GM19238 (cell line): Measurements from ENCODE around the gene PUS7L.
"Not testable (repeated sequence)": the region's sequence is repeated elsewhere in the genome, so short reads cannot be mapped to it uniquely, and the experiment has no call there.

Experiments used
- DNase-seq: peaks from one replicate; pipeline ENCODE4 v3.0.0; 2011; ENCODE audit warnings: low spot score; ENCODE audit not compliant: insufficient read length

PUS7L gene

DNA sequence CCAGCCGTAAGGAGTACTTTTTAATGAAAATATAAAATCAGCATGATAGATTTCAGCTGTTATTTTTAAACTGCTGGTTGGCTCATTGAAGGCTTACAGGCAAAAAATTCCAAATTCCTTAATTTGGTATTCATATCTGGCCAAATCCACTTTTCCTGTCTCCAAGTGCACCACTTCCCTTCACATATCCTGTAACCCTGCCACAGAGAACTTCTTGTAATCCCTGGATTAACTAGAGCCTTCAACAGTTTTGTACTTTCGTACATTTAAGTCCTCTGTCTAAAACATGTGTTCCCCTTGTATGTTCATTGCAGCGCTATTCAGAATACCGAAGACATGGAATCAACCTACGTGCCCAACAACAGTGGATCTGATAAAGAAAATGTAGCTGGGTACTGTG is 9.6 kb downstream of the PUS7L start:
- DNase-seq, result no peak

DNA sequence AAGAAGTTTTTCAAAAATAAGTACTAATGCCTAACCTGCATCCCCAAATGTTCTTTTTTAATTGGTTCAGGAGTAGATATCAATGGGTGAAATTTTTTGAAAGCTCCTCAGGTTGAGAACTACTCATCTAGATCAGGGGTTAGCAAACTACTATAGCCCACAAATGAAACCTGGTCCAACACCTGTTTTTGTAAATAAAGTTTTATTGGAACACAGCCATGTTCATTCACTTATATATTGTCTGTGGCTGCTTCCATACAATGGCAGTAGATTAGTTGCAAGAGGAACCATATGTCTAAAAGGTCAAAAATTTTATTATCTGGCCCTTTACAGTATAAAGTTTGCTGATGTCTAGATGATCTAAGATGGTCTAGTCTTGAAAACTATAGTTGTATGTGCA is 13.8 kb downstream of the PUS7L start:
- no peak for DNase-seq

DNA sequence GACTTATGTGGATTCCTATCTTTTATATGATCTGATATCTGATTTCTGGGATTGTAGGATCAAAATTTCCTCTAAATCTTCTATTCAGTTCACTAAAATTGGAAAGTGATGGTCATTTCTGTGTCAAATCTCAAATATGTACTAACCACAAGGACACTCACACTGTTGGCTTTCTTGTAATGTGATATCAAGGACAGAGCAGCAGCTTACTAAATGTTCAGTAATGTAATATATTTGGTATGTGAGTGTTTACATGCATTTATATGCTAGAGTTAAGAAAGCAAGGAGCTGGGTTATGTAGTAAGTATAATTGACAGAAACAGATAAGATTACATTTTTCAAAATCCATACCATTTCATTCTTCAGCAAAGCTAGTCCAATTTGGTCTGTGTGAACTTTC is 16.5 kb downstream of the PUS7L start:
- no peak for DNase-seq

DNA sequence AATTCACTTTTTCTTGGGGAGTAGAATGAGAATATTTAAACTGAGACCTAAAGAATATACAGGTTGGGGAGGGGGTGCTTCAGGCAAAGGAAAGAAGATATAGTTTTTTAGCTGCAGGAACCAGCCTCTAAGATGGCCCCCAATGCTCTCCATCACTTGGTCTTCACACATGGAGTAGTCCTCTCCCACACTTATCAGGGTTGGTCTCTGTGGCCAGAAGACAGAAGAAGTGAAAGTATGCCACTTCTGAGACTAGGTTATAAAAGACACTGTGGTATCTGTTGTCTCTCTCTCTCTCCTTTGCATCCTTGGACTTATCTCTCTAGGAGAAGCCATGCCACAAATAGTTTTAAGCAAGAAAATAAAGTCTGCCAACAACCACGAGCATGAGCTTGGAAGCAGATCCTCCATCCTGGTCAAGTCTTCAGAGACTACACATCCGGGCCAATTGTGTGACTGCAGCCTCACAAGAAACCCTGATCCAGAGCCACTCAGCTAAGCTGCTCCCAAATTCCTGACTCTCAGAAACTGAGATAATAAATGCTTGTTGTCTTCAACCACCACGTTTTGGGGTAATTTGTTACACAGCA is 18.0 kb downstream of the PUS7L start:
- DNase-seq, result no peak

DNA sequence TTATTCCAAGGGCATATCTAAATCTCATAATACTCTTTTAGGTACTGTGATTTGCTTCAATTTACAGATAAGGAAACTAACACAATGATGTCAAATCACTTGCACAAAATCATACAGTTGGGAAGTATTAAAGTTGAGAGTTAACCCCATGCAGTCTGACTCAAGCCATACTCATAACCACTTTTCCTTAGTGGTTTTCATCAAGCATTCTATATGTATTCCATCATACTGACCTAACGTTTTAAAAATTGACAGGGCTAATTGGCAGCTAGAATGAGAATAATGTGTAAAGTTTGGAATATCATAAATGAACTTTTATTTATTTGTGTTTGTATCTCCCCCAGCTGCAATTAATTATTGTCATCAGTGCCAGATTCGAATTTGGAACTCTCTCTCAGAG is 20.9 kb downstream of the PUS7L start:
- no peak for DNase-seq

GRCh38 chr12:43736927-43737440 is 21.6 kb downstream of the PUS7L start:
- no peak for DNase-seq

DNA sequence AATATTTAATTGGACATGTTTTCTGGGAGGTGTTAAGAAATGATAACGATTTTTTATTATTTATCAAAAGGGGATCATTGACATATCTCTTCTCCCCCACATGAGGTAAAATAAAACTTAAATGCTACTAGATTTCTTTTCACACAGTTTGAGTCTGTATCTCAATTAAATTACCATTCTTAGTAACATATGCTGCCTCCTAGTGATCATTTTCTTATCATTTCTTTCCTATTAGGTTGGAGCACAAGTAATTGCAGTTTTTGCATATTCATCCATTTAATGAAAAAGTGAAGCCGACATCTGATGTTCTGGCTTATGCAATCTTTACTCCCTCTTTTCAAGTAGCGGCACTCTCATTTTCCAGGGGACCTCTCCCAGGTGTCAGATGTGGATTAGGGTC is 24.9 kb downstream of the PUS7L start:
- DNase-seq, result no peak

DNA sequence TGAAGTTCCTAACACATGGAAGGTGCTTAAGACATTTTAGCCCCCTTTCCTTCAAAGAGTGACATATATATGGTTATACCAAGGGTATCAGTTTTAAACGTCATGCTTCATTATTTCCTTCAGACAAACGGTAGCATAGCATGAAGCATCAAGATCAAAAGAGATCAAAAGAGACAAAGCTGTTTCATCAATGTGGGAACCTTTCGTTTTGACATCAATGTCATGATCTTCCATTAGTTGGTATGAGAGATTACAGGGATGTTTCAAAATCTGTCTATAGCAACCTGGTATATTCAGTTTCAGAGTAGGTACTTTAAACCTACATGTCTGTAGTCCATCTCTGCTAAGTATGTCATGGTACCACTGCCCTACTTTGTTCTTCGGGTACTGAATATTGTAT is 28.3 kb downstream of the PUS7L start:
- DNase-seq, result no peak

- no peak for DNase-seq
These were observed 29.9 kb downstream of the PUS7L start for GRCh38 chr12:43728698-43729097.

DNA sequence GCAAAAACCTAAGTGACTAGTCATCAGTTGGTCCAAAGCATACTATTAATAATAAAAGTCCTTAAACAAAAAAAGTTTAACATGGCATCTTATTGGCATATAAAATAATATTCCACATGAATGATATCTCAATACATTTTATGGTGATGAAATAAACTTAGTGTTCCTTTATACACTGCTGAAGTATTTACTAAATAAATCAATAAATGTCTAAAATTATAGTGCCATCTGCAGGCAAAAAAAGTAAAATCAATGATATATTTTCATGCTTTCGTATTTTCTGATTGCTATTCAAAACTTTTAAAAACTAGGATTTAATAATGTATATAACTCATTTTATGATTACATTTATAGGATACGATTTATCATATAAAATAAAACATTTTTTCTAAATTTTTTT is 30.5 kb downstream of the PUS7L start:
- DNase-seq, result no peak

DNA sequence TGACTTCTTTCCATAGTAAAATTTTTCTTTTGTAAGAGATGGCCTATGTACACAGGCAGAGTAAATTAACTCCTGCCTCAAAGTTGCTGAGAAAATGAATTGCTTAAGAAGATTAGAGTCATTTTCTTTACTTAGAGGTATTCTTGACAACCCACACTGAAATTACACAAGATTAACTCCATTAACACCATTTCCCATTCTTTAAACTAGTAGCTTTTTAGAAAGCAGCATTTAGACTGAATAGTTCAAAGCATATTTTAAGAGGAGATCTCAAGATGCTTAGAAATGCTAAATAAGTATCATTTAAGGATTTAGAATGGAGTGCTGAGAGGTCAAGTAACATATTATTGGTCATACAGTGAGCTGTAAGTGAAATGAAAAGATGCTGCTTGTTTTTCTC is 35.5 kb downstream of the PUS7L start:
- DNase-seq, result no peak

- DNase-seq, result no peak
These were observed 36.0 kb downstream of the PUS7L start for GRCh38 chr12:43722621-43723020.

DNA sequence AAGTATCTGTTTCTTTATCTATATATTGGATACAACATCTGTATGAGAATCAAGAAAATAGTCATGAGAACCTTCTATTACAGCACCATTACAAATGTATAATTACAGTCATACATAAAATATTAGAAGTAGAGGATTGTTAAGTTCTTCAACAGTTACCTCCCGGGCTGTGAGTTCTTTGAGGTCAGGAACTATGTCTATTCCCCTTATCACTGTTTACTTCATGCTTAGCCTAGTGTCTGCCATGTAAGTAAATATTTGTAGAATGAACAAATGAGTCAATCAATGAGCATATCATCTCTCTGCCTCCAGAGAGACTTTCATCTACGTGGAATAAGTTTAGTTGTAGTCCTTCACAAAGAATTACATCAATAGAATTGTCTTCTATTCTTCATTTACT is 47.2 kb downstream of the PUS7L start:
- no peak for DNase-seq

DNA sequence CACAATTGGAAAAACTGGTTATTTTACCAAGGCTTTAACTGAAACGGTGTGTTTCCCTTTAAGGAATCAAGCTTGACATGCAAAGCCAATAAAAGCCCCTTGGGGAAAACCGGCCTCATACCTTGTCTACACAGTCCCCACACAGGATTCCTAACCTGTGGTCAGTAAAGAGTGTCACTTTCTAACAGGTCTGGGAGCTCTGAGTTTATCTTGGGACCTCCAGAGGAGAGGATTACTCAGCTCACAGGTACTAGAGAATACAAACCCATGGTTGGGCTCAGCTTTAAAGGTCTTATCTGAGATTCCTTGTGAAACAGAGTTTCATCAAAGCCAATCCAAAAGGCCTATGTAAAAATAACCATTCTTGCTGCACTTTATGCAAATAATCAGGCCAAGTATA is 54.8 kb downstream of the PUS7L start:
- not testable (repeated sequence) for DNase-seq

GRCh38 chr12:43701194-43701593 is 57.4 kb downstream of the PUS7L start:
- not testable (repeated sequence) for DNase-seq

GRCh38 chr12:43696154-43696553 is 62.4 kb downstream of the PUS7L start:
- DNase-seq, result no peak

- DNase-seq, result no peak
These were observed 63.7 kb downstream of the PUS7L start for GRCh38 chr12:43694879-43695278.

- no peak for DNase-seq
These were observed 66.5 kb downstream of the PUS7L start for GRCh38 chr12:43692064-43692463.

DNA sequence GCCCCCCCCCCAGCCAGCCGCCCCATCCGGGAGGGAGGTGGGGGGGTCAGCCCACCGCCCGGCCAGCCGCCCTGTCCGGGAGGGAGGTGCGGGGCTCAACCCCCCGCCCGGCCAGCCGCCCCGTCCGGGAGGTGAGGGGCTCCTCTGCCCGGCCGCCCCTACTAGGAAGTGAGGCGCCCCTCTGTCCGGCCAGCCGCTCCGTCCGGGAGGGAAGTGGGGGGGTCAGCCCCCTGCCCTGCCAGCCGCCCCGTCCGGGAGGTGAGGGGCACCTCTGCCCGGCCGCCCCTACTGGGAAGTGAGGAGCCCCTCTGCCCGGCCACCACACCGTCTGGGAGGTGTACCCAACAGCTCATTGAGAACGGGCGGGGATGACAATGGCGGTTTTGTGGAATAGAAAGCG is 73.1 kb downstream of the PUS7L start:
- not testable (repeated sequence) for DNase-seq

DNA sequence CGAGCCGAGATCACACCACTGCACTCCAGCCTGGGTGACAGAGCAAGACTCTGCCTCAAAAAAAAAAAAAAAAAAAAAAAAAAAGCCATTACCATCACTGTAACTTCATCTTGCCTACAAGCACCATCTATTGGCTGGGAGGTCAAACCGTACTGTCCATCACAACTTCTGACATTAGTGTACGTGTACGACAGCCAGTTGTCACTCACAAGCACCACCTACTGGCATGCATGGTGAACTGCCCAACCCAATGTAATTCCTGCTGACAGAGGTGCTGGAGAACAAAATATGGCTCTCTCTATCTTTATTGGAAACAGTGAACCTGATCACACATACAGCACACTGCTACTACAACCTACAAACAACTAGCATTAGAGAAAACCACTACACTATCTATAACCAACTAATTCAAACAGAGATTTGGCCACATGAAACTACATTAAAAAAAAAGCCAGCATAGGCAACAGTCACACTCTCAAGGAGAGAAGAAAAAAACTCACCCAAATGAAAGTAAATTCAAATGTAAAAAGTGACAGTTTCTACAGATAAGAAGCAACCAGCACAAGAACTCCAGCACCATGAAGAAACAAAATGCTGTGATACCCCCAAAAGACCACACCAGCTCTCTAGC is 82.3 kb downstream of the PUS7L start:
- DNase-seq, result peak; percentile 9

- no peak for DNase-seq
These were observed 83.3 kb downstream of the PUS7L start for GRCh38 chr12:43675048-43675904.

DNA sequence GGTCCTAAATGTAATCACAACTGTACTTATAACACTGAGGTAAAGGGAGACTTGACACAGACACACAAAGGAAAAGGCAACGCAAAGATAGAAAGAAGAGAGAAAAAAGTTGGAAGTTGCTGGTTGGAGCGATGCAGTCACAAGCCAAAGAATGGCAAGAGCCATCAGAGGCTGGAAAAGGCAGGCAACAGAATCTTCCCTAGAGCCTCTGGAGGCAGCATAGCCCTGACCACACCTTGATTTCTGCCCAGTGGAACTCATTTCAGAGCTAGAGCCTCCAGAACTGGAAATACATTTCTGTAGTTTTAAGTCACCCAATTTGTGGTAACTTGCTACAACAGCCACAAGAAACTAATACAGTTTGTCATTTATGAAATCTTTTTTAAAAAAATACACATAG is 89.2 kb downstream of the PUS7L start:
- no peak for DNase-seq
